ENCODE measurements around the gene ADPRH. TPM values are rescaled to one million over a fixed set of nuclear protein-coding genes. Genes with fewer than 3 reads are reported as not detected.

The ADPRH gene
- total and polyA plus RNA-seq, 12 donors: 3.4 to 15.3 (median 12.8) TPM

DNA sequence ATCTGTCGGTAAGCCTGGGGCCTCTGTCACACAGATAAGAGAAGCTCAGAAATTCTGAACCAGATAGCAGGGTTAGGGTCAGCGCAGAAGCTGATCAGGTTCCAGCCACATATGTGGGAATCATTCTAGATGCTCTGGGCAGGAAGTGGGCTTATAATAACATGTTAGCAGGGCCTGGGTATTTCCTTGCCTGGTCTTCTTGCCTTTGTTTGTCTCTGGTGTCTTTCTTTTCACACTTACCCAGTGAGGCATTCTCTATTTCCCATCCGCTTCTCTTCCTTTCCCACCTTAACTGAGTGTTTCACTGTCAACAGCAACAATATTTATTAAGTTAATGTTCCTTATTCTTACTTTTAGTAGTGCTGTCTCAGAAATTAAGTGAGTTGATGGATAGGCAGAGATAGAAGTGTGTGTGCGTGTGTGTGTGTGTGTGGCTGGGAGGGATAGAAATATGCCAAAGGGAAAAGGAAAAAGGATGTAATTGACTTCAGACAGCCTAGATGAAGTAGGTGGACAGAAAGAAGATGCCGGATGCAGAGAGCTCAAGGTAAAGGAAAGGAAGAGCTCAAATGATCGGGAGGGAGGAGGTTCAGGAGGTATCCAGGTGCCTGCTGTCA lies 20.4 kb downstream of the ADPRH start:
- no peaks in the 10 kb centered on the region for H3K9me3 ChIP-seq (replicated peaks in 1 of 3)
- DNase-seq: no peak
- intact Hi-C loops (cut with DNase I): loop anchor here (10.0 kb wide), 2 partner anchors 75 to 85 kb away; partner anchors contain the start of gene COX17 (in 1 of the 2)
- no peak overlapping the region for H3K27ac ChIP-seq
- H3K36me3 ChIP-seq (replicated peaks in 1 of 2): no peaks in the 10 kb centered on the region
- peaks cover 8 to 20% of the 10 kb centered on the region in 2 donors for H3K4me1 ChIP-seq (replicated peaks in 1 of 2)
- WGBS, 4 donors: 83 to 91% (median 89%) methylated on average over 6 of the region's 6 CpGs
- H3K4me3 ChIP-seq: no peak overlapping the region
- TF ChIP-seq CTCF (IDR thresholded peaks at IDR 0.05) (no peak), POLR2A (IDR thresholded peaks at IDR 0.05) (no peak)
- H3K27me3 ChIP-seq: no peaks in the 10 kb centered on the region

GRCh38 chr3:119600732-119601131 lies 21.4 kb downstream of the ADPRH start:
- H3K27ac ChIP-seq: peak overlapping the region in 1 of 5 donors; percentile 6
- intact Hi-C loops (cut with DNase I): loop anchor here in 1 of 2 donors (10.0 kb wide), 1 partner anchor 74 kb away; the partner anchor contains the start of gene COX17
- 35 to 57% (median 47%) methylated on average over 3 to 5 of the region's 5 CpGs for WGBS, 4 donors

GRCh38 chr3:119601154-119601553 lies 21.9 kb downstream of the ADPRH start:
- Histone ChIP-seq H3K4me1 (replicated peaks in 1 of 2) (peaks cover 8 to 20% of the 10 kb centered on the region in 2 donors), H3K36me3 (replicated peaks in 1 of 2) (no peaks in the 10 kb centered on the region), H3K4me3 (no peak overlapping the region), H3K27ac (peak overlapping the region in 1 of 5 donors; percentile 6), H3K27me3 (no peaks in the 10 kb centered on the region), H3K9me3 (replicated peaks in 1 of 3) (no peaks in the 10 kb centered on the region)
- WGBS, 4 donors: 83 to 100% (median 87%) methylated on average over 3 of the region's 3 CpGs
- no peak for DNase-seq
- TF ChIP-seq CTCF (IDR thresholded peaks at IDR 0.05) (no peak), POLR2A (IDR thresholded peaks at IDR 0.05) (no peak)
- intact Hi-C loops (cut with DNase I): loop anchor here in 1 of 2 donors (10.0 kb wide), 1 partner anchor 74 kb away; the partner anchor contains the start of gene COX17

More at GRCh38 chr3:119600732-119601131, 21.4 kb downstream of the ADPRH start:
- Histone ChIP-seq H3K4me1 (replicated peaks in 1 of 2) (peaks cover 8 to 20% of the 10 kb centered on the region in 2 donors), H3K4me3 (no peak overlapping the region), H3K27me3 (no peaks in the 10 kb centered on the region), H3K9me3 (replicated peaks in 1 of 3) (no peaks in the 10 kb centered on the region), H3K36me3 (replicated peaks in 1 of 2) (no peaks in the 10 kb centered on the region)
- peak; percentile 48 to 77 (median 68) for DNase-seq
- peak; percentile 31 to 74 (median 64) for TF ChIP-seq CTCF (IDR thresholded peaks at IDR 0.05)
- TF ChIP-seq POLR2A (IDR thresholded peaks at IDR 0.05): no peak

GRCh38 chr3:119602676-119603075 lies 23.4 kb downstream of the ADPRH start:
- no peaks in the 10 kb centered on the region for H3K9me3 ChIP-seq (replicated peaks in 1 of 3)
- no peak for TF ChIP-seq CTCF (IDR thresholded peaks at IDR 0.05)
- no peak for TF ChIP-seq POLR2A (IDR thresholded peaks at IDR 0.05)
- H3K4me3 ChIP-seq: no peak overlapping the region
- WGBS, 4 donors: 67 to 76% (median 72%) methylated on average over 1 of the region's 1 CpG
- intact Hi-C loops (cut with DNase I): loop anchor here in 1 of 2 donors (10.0 kb wide), 1 partner anchor 72 kb away; the partner anchor contains the start of gene COX17
- H3K36me3 ChIP-seq (replicated peaks in 1 of 2): no peaks in the 10 kb centered on the region
- no peaks in the 10 kb centered on the region for H3K27me3 ChIP-seq
- peaks cover 8 to 20% of the 10 kb centered on the region in 2 donors for H3K4me1 ChIP-seq (replicated peaks in 1 of 2)
- DNase-seq: no peak
- peak overlapping the region in 3 of 5 donors; percentile 3 to 27 (median 10) for H3K27ac ChIP-seq
